AG10803 (cell line): ENCODE results near the gene FHIP1B.

Source experiments
- DNase-seq: peaks from one replicate; pipeline ENCODE4 v3.0.0; 2010; ENCODE audit warnings: low read depth
- H3K4me3 ChIP-seq: 2 replicates; pipeline ENCODE4 v1.5.1; 2011; ENCODE audit warnings: mild to moderate bottlenecking, low read length, control low read depth
- CTCF ChIP-seq: conservative IDR thresholded peaks from 2 replicates; pipeline ENCODE4 v1.5.1; 2011; ENCODE audit warnings: mild to moderate bottlenecking, low read length, control low read depth, inconsistent platforms

FHIP1B gene

GRCh38 chr11:6228520-6228919 is 5.9 kb downstream of the FHIP1B start:
- no peak for TF ChIP-seq CTCF
- no peak for DNase-seq
- H3K4me3 ChIP-seq = no peak overlapping the region

GRCh38 chr11:6225896-6226295 is 8.5 kb downstream of the FHIP1B start:
- DNase-seq = no peak
- TF ChIP-seq CTCF = no peak
- H3K4me3 ChIP-seq = no peak overlapping the region

- H3K4me3 ChIP-seq = no peak overlapping the region
- no peak for TF ChIP-seq CTCF
- DNase-seq = no peak
Measured at GRCh38 chr11:6225024-6225423, 9.4 kb downstream of the FHIP1B start.

- TF ChIP-seq CTCF = no peak
- DNase-seq = no peak
- H3K4me3 ChIP-seq = no peak overlapping the region
Measured at GRCh38 chr11:6224421-6224820, 10.0 kb downstream of the FHIP1B start.

- no peak overlapping the region for H3K4me3 ChIP-seq
- DNase-seq = no peak
- TF ChIP-seq CTCF = no peak
Measured at GRCh38 chr11:6223854-6224253, 10.6 kb downstream of the FHIP1B start.

- no peak overlapping the region for H3K4me3 ChIP-seq
- TF ChIP-seq CTCF = no peak
- peak; percentile 94 for DNase-seq
Measured at GRCh38 chr11:6219359-6219758, 15.1 kb downstream of the FHIP1B start.

- no peak overlapping the region for H3K4me3 ChIP-seq
- no peak for TF ChIP-seq CTCF
- no peak for DNase-seq
Measured at GRCh38 chr11:6217722-6218121, 16.7 kb downstream of the FHIP1B start.
